GM18858 (cell line): ENCODE measurements around the gene SLC2A5.
"Not testable (repeated sequence)": the region's sequence is repeated elsewhere in the genome, so short reads cannot be mapped to it uniquely, and the experiment has no call there.

ENCODE experiments used
- ATAC-seq: cut with Tn5 transposase; IDR thresholded peaks from one replicate; pipeline ENCODE4 v1.9.1; 2021; ENCODE audit not compliant: unreplicated experiment

Gene SLC2A5

DNA sequence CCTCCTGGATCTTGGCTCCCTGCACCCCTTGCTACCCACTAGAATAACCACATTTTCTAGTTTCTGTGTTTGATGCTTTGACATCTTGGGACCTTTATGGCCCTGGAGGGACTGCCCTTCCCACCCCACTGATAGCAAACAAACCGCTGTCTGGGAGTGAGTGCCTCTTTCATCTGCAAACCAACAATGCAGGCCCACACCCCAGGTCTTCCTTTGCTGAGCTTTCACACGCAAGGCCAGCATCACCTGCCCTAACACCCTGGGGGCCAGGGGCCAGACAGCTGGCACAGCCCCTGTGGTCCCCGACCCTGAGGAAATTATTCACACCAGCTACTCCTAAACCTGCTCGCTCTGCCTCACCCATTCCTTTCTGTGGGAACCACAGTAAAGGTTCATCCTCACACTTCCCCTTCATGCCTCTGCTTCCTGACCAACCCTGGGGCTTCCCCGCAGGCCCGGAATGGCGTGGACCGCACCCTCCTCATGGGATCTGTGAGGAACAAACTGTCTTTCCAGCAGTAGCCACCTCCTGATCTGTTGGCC is 58.6 kb downstream of the SLC2A5 start:
- ATAC-seq, result no peak

DNA sequence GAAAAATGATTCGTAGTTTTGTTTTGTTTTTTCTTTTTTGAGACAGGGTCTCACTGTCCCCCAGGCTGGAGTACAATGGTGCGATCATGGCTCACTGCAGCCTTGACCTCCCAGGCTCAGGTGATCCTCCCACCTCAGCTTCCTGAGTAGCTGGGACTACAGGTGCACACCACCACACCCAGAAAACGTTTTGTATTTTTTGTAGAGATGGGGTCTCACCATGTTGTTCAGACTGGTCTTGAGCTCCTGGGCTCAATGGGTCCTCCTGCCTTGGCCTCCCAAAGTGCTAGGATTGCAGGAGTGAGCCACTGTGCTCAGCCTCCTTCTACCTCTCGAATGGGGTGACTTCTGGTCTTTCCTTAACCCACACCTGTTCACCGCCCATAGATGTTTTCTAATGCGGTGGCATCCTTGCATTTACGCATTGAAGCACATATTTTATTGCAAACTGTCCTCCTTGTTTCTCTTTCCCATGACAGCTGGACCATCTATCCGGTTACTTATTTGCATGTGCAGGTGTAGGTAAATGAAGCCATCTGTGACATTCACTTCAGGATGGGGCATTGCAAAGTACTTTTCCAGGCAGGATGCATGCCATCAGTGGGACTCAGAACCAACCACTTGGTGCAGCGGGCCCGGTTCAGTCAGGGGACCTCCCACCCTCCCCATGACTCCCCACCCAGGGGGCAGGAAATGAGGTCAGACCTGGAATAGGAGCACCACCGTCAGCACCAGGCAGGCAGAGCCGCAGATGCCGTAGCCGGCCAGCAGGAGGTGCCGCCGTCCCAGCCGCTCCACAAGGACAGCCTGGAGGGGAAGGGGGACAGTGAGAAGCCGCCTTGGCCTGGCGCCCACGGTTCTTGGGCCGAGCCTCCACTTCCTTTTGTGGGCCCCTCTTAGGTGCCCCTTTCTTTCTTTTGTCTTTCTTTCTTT is 59.7 kb downstream of the SLC2A5 start:
- ATAC-seq, result no peak

DNA sequence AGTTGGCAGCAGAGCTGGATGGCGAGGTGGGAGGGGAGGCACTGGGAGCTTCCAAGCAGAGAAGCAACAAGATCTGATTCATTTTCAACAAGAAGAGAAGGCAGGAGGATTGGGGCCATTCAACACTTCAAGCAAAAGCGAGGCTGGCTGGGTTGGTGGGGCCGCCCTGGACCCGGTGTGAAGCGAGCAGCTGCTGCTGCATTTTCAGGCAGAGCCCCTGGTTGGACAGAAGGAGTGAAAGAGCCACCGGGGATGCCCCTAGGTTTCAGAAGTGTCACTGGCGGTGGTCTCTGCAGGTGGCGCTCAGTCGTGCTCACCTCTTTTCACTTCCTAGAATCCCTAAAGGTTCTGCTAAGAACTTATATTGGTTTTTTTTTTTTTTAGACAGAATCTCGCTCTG is 61.2 kb downstream of the SLC2A5 start:
- no peak for ATAC-seq

DNA sequence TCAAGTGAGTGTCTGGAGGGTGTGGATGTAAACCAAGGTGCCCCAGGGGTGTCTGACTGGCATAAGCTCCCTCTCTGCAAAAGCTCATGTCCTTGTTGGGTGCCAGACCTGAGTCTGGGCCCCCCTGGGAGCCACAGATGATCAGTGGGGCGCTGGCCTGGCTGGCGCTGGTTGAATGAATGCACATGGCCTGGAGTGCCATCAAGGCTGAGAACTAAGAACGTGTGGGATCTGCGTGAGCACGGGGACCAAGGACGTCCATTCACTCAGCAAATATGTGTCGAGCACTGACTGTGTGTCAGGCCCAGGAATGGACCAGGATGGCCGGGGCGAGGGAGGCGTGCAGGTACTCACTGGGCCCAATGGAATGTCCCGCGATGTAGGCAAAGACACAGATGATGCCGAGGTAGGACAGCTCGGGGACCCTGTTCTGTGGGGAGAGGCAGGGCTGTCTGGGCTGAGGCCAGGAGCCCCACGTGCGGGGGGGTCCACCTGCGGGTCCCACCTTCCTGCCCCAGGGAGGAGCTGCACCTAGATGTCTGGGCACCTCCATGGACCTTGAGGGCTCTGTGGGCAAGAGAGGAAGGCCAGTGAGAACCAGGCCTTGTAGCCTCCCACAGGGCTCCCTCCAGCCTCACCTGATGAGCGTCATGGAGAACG is 62.3 kb downstream of the SLC2A5 start:
- ATAC-seq, result no peak

DNA sequence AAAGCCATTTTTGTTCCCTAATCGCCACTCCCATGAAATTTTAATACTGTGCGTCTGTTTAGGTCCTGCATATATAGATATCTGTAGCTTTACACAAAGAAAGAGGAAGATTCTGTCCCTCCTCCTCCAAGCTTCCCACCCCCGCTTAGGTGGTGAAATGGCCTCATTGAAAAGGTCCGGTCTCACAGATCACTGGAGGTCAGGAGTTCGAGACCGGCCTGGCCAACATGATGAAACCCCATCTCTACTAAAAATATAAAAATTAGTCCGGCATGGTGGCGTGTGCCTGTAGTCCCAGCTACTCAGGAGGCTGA is 64.1 kb downstream of the SLC2A5 start:
- ATAC-seq, result no peak

DNA sequence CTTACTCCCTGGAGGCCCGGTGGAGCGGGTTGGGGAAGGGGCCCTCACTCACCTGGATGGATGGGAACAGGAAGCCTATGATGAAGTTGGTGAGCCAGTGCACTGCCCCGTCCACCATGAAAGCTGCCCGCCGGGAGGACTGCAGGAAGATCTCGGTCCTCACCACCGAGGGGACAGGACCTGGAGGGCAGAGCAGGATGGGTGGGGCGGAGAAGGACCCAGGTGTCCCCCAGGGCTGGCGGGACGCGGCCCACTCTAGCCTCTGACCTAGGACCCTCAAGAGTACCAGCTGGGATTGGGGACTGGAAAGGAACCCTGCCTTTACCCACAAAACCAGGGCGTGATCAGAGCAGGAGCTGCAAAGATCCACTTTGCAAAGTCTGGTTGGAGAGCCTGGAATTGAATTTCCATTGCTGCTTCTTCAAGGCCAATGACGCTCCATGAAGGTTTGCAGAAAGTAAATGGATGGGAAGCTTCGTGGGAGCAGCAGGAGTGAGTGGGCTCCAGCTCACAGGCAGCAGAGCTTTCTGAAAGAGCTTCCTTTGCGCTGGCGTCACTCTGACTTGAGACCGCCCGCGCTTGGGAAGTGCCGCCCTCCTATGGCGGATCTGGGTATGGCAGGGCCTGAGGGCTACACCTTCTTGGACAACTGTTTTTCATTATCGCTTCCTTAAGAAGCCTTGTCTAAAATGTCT is 64.6 kb downstream of the SLC2A5 start:
- ATAC-seq, result no peak

DNA sequence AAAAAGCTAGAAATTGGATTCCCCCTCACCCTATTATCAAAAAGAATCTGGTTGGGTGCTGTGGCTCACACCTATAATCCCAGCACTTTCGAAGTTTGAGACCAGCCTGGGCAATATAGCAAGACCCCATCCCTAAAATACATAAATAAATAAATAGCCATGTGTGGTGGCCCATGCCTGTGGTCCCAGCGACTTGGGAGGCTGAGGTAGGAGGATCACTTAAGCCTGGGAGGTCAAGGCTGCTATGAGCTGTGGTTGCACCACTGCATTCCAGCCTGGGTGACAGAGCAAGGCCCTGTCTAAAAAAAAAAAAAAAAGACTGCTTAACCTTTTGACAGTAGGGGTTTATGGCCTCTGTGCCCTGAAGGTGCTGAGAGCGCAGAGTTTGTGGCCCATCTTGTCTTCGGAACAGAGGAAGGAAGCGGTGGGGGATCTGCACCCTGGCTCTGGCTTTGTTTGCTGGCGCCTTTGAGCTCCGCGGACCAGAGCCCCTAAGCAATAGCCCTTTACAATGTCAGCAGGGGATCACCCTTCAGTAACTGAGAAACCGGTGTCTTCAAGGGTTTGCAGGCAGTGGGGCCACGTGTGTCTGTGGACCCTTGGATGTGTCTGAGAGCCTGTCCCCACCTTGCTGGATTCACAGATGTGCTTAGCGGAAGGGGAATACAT is 65.3 kb downstream of the SLC2A5 start:
- ATAC-seq, result no peak

DNA sequence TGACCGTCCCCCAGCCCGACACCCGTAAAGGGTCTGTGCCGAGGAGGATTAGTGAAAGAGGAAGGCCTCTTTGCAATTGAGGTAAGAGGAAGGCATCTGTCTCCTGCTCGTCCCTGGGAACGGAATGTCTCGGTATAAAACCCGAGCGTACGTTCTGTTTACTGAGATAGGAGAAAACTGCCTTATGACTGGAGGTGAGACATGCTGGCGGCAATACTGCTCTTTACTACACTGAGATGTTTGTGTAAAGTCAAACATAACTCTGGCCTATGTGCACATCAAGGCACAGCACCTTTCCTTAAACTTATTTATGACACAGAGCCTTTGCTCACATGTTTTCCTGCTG is 67.2 kb downstream of the SLC2A5 start:
- not testable (repeated sequence) for ATAC-seq

DNA sequence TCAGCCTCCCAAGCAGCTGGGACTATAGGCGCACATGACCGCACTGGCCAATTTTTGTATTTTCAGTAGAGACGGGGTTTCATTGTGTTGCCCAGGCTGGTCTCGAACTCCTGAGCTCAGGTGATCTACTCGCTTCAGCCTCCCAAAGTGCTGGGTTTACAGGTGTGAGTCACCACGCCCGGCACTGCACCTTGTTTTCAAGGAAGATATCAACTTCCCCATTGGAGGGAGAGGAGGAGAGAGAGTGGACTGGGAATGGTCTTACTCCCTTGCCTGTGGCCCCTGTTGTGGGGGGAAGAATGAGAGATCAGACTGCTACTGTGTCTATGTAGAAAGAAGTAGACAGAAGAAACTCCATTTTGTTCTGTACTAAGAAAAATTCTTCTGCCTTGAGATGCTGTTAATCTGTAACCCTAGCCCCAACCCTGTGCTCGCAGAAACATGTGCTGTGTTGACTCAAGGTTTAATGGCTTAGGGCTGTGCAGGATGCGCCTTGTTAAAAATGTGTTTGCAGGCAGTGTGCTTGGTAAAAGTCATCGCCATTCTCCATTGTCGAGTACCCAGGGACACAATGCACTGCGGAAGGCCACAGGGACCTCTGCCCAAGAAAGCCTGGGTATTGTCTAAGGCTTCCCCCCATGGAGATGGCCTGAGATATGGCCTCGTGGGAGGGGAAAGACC is 67.8 kb downstream of the SLC2A5 start:
- ATAC-seq, result not testable (repeated sequence)

DNA sequence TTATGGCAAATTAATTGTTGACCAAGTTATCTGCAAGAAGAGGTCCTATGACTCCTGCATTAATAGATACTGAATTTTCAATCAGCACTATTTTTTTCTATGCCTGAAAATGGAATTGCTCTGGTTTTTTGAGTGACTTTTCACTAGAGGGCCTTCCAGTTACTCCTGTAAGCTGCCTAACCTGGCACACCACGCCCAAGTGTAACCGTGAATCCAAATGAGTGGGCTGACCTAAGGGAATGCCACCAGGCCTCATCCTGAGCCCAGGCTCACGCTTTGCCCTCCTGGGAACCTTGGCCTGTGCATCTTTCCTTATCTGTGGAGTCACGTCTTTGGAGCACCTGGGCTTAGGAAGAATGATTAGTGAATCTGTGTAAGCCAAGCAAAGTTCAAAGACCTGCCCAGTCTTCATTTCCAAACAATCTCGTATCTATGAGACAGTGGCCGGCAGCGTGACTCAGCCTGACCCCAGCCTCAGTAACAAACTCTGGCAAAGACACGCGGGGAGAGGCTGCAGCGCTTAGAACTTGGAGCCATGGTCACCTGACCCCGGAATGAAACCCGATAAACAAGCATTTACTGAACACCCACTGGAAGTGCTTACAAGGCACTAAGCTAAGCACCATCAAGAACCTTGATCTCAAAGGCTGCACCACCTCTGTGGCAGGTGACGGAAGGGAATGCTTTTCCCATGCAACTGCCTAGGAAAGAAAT is 75.3 kb downstream of the SLC2A5 start:
- ATAC-seq, result not testable (repeated sequence)

DNA sequence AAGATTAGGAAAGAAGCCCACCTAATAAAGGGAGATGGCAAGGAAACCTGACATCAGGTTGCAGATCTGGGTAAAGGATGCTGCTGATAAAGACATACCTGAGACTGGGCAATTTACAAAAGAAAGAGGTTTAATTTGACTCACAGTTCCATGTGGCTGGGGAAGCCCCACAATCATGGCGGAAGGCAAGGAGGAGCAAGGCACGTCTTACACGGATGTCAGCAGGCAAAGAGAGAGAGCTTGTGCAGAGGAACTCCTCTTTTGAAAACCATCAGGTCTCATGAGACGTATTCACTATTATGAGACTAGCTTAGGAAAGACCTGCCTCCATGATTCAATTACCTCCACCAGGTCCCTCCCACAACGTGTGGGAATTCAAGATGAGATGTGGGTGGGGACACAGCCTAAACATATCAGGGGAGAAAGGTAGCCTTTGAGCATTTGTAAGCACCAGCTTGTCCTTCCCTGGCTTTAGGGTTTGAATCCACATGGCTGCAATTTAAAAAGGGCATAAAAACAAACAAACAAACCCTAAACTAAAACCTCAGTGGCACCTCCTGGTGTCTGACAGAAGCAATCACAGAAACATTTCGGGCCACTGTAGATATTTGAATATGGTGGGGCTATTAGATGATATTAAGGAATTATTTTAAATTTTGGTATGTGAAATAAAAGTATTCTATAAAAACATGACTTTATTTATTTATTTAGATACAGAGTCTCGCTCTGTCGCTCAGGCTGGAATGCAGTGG is 76.3 kb downstream of the SLC2A5 start:
- ATAC-seq, result no peak

DNA sequence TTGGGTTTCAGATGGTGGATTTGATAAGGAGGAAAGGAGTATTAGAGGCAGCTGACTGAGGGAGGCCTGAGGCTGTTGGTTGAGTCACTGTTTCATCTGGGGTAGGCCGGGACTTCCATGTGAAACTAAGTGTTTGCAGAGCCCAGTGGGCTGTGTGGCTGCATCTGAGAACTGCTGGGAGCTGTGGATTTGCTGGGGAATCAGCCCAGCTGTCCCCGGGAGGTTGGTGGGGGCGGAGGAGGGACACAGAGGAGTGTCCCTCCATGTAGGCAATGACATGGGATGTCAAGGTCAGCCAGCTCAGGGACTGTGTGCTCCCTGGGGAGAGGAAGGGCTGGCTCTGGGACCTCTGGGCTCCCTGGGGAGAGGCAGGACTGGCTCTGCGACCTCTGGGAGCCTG is 79.6 kb downstream of the SLC2A5 start:
- ATAC-seq, result no peak

DNA sequence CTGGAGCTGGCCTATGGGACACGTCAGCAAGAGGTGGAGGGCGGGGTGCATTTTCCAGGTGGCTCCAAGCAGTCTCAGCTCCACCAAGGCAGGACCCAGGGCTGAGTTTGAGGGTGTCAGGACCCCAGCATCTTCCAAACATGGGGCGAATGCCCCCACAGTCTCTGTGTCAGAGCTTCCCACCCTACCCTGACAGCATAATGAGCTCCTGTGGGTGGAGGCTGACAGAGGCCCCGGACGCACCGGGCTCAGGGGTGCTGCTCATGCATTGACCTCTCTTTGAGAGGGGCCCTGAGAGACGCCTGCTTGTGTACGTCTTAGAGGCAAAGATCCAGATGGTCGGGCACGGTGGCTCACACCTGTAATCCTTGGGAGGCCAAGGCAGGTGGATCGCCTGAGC is 80.4 kb downstream of the SLC2A5 start:
- no peak for ATAC-seq

DNA sequence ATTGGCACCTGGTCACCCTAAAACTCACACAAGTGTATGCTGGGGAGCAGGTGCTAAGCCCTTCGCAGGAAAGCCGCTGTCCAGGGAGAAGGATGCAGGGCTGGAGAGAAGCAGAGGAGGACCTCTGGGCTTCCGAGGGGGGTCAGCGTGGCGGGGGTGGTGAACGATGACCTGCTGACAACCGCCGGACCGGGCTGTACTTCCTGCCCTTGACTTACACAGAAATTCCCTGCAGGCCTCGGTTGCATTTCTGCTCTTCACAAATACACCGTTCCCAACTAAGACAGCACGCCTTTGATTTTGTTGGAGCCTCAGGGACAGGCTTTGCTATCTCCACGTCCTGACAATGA is 80.8 kb downstream of the SLC2A5 start:
- no peak for ATAC-seq

DNA sequence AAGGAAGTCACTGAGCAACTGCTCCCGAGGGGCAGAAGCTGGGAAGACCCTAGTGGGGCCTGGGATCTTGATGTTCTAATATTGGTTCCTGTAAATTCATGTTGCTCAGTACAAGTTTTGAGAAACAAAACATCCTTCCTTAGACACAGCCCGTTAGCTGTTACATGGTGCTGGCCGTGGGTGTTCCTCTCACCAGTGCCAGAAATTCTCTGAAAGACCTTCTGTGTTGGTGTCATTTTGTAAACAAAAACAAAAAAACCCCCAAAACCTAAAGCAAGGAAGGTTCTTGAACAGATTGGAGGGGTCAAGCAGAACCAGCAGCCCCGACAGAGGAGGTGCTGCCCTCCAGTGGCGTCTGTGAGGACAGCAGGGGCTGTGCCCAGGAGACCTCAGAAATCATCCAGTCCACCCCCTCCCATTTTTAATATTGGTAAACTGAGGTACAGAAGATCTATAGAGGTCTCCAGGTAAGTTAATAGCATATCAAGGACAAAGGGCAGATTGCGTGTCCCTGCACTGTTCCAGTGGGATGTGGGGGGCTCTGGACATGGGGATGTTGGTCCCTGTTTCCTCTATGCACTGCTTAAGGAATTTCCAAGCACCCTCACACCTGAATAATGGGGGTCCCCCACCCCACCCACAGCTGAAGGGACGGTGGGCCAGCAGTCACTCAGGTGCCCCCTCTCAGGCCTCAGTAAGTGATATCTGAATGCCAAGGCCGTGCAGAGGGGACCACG is 81.4 kb downstream of the SLC2A5 start:
- ATAC-seq, result no peak

DNA sequence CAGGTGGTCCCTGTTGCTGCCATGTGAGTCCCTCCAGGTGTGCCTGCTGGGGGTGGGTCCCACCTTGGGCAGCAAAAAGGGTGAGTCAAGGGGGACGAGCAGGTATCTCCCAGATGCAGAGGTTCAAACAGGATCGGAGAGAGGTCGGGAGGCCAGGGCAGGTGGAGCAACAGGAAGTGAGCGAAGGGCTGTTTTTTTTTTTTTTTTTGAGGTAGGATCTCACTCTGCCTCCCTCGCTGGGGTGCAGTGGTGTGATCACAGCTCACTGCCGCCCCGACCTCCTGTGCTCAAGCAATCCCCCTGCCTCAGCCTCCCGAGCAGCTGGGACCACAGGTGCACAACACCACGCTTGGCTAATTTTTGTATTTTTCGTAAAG is 82.6 kb downstream of the SLC2A5 start:
- no peak for ATAC-seq

DNA sequence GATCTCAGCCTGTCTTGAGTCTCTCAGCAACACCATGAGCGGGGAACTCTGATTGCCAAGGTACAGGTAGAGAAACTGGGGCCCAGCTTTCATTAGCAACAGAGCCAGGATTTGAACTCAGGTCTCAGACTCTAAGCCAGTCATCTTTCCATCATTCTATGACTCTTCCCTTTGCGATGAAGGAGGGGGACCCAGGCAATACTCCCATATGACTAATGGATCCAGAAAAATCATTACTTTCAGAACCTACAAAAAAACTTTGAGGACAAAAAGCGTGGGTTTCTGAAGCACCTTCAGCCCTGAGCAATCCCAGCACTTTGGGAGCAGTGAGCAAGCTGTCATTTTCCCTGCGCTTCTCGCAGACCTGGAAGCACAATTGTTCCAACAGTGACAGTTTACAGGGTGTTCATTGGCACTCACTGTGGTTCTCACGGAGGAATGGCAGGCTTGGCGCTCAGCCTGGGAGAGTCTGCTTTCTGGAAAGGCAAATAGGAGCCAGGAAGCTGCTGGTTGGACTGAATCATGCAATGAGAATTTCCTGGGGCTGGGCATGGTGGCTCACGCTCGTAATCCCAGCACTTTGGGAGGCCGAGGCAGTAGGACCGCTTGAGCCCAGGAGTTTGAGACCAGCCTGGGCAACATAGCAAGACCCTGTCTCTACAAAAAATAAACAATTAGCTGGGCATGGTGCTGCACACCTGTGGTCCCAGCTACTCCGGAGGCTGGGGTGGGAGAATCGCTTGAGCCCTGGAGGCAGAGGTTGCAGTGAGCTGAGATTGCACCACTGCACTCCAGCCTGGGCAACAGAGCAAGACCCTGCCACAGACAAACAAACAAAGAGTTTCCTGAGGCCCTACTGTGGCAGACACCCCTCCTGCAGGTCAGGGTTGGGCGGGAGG is 83.3 kb downstream of the SLC2A5 start:
- no peak for ATAC-seq
